Esophagus squamous epithelium (tissue), 5 donors: ENCODE measurements around the gene ATP6AP1. TPM values are rescaled to one million over a fixed set of nuclear protein-coding genes. Genes with fewer than 3 reads are reported as not detected.

Source experiments
- DNase-seq: peaks from one replicate; lab custom pipeline; 2025; lab: John Stamatoyannopoulos, UW
- H3K27ac ChIP-seq, 4 donors: fragments of 200-600 bp; sonication (generic); one replicate each; pipeline ENCODE4 v1.5.1; 2016 to 2019; ENCODE audit warnings: mild to moderate bottlenecking in 1 of 4
- H3K27me3 ChIP-seq, 4 donors: fragments of 200-600 bp; sonication (generic); 1 replicate in 3 of 4; 2 replicates in 1 of 4; pipeline versions ENCODE4 v1.5.1 to v1.6.0; 2017 to 2021; ENCODE audit warnings: antibody characterized with exemption in 1 of 4
- H3K36me3 ChIP-seq, 3 donors: fragments of 200-600 bp; sonication (generic); one replicate each; pipeline ENCODE4 v1.5.1; 2016 to 2019
- H3K4me1 ChIP-seq, 3 donors: fragments of 200-600 bp; sonication (generic); one replicate each; pipeline ENCODE4 v1.5.1; 2017 to 2019
- H3K4me3 ChIP-seq, 4 donors: fragments of 200-600 bp; sonication (generic); 1 replicate in 3 of 4; 2 replicates in 1 of 4; pipeline ENCODE4 v1.5.1; 2016 to 2019; ENCODE audit warnings: mild to moderate bottlenecking in 2 of 4, moderate library complexity in 1 of 4
- H3K9me3 ChIP-seq, 3 donors: fragments of 200-600 bp; sonication (generic); one replicate each; pipeline ENCODE4 v1.5.1; 2016 to 2019
- CTCF ChIP-seq, 6 experiments: fragments of 450-650 bp in 4 of 6; fragments of 200-600 bp in 2 of 6; sonication (generic) in 2 of 6; IDR thresholded peaks; one replicate each; pipeline ENCODE4 v1.5.1; 2016 to 2019; ENCODE audit warnings: antibody characterized with exemption in 6 of 6, mild to moderate bottlenecking in 4 of 6, moderate library complexity in 4 of 6
- POLR2A ChIP-seq, 4 donors: fragments of 450-650 bp; IDR thresholded peaks; one replicate each; pipeline ENCODE4 v1.6.1; 2017; ENCODE audit warnings: antibody characterized with exemption in 4 of 4, mild to moderate bottlenecking in 4 of 4, moderate library complexity in 3 of 4
- WGBS, 2 donors: methylation state at CpG; one replicate each; pipeline ENCODE4 v1.1.5; 2018; 5-methylcytosine and 5-hydroxymethylcytosine counted together
- intact Hi-C: fragments of 100-400 bp; cut with DNase I; formaldehyde crosslinking; loops from one replicate; pipeline ENCODE4 v1.15.0; 2022
- total RNA-seq, 4 donors: library from RNA; depleted of rRNA; stranded (reverse); fragments of >200 nt; gene quantifications; one replicate each; pipeline ENCODE4 v1.1.0, GENCODE V29; 2016
- donor health status: DM: yes; HTN: yes; CAD: no.

ATP6AP1 gene
- total RNA-seq, 4 donors from 2014 or later, result 28.5 to 83.8 (median 37.2) TPM

- Histone ChIP-seq H3K27me3 (no peaks in the 10 kb centered on the region), H3K9me3 (no peaks in the 10 kb centered on the region), H3K27ac (peak overlapping the region; percentile 90 to 97 (median 96)), H3K36me3 (peaks cover 0 to 19% (median 0%) of the 10 kb centered on the region in 3 donors), H3K4me1 (peaks cover 0 to 47% (median 5%) of the 10 kb centered on the region in 3 donors), H3K4me3 (peak overlapping the region; percentile 56 to 87 (median 82))
- WGBS, 2 donors, result no CpG with 5 or more reads among the region's 29 CpGs
- TF ChIP-seq POLR2A (IDR thresholded peaks at IDR 0.05) (peak in 2 of 4 donors; percentile 24 to 45), CTCF (IDR thresholded peaks at IDR 0.05) (no peak)
- intact Hi-C loops, result no loop called here
- no peak for DNase-seq
Measured at GRCh38 chrX:154411981-154412340, 16.5 kb upstream of the ATP6AP1 start.

GRCh38 chrX:154412468-154412867 is 16.0 kb upstream of the ATP6AP1 start:
- Histone ChIP-seq H3K4me1 (peaks cover 0 to 47% (median 5%) of the 10 kb centered on the region in 3 donors), H3K36me3 (peaks cover 0 to 19% (median 0%) of the 10 kb centered on the region in 3 donors), H3K4me3 (peak overlapping the region; percentile 56 to 87 (median 82)), H3K9me3 (no peaks in the 10 kb centered on the region), H3K27me3 (no peaks in the 10 kb centered on the region), H3K27ac (peak overlapping the region; percentile 90 to 97 (median 96))
- DNase-seq, result no peak
- TF ChIP-seq POLR2A (IDR thresholded peaks at IDR 0.05) (peak in 2 of 4 donors; percentile 9 to 12), CTCF (IDR thresholded peaks at IDR 0.05) (no peak)
- intact Hi-C loops, result no loop called here
- 35% methylated on average over 2 of the region's 4 CpGs; no CpG with 5 or more reads in 1 of the 2 donors for WGBS, 2 donors

GRCh38 chrX:154413142-154413541 is 15.3 kb upstream of the ATP6AP1 start:
- Histone ChIP-seq H3K36me3 (peaks cover 0 to 19% (median 0%) of the 10 kb centered on the region in 3 donors), H3K27me3 (no peaks in the 10 kb centered on the region), H3K4me3 (no peak overlapping the region), H3K27ac (peak overlapping the region; percentile 90 to 97 (median 96)), H3K9me3 (no peaks in the 10 kb centered on the region), H3K4me1 (peaks cover 0 to 43% (median 5%) of the 10 kb centered on the region in 3 donors)
- intact Hi-C loops, result no loop called here
- no peak for TF ChIP-seq POLR2A (IDR thresholded peaks at IDR 0.05)
- TF ChIP-seq CTCF (IDR thresholded peaks at IDR 0.05), result no peak
- no peak for DNase-seq
- WGBS, 2 donors, result 100% methylated on average over 1 of the region's 8 CpGs; no CpG with 5 or more reads in 1 of the 2 donors

GRCh38 chrX:154417157-154417556 is 11.3 kb upstream of the ATP6AP1 start:
- intact Hi-C loops, result no loop called here
- Histone ChIP-seq H3K9me3 (no peaks in the 10 kb centered on the region), H3K36me3 (peaks cover 0 to 36% (median 6%) of the 10 kb centered on the region in 3 donors), H3K4me1 (peaks cover 0 to 14% (median 5%) of the 10 kb centered on the region in 3 donors), H3K27ac (no peak overlapping the region), H3K27me3 (no peaks in the 10 kb centered on the region), H3K4me3 (no peak overlapping the region)
- WGBS, 2 donors, result 67 to 75% methylated on average over 5 to 7 of the region's 7 CpGs
- TF ChIP-seq CTCF (IDR thresholded peaks at IDR 0.05) (no peak), POLR2A (IDR thresholded peaks at IDR 0.05) (no peak)
- no peak for DNase-seq

GRCh38 chrX:154419189-154419588 is 9.3 kb upstream of the ATP6AP1 start:
- 85 to 89% methylated on average over 5 to 8 of the region's 8 CpGs for WGBS, 2 donors
- intact Hi-C loops, result no loop called here
- Histone ChIP-seq H3K4me3 (no peak overlapping the region), H3K27ac (peak overlapping the region in 1 of 4 donors; percentile 14), H3K36me3 (peaks cover 0 to 26% (median 6%) of the 10 kb centered on the region in 3 donors), H3K4me1 (no peaks in the 10 kb centered on the region), H3K27me3 (no peaks in the 10 kb centered on the region), H3K9me3 (no peaks in the 10 kb centered on the region)
- TF ChIP-seq CTCF (IDR thresholded peaks at IDR 0.05), result no peak
- no peak for TF ChIP-seq POLR2A (IDR thresholded peaks at IDR 0.05)
- no peak for DNase-seq
